Ectodermal cell (in vitro differentiated cells): ENCODE data around the gene PREX1.
"Not testable (repeated sequence)": the region's sequence is repeated elsewhere in the genome, so short reads cannot be mapped to it uniquely, and the experiment has no call there.

Source experiments
- H3K27ac ChIP-seq: 2 replicates; pipeline ENCODE4 v1.7.0; 2013; ENCODE audit warnings: mild to moderate bottlenecking, low read depth, low read length; ENCODE audit not compliant: insufficient read depth, poor library complexity, severe bottlenecking
- H3K27me3 ChIP-seq: 2 replicates; pipeline ENCODE4 v1.7.0; 2013; ENCODE audit warnings: mild to moderate bottlenecking, low read length; ENCODE audit not compliant: insufficient read depth, control insufficient read depth, poor library complexity, severe bottlenecking
- H3K36me3 ChIP-seq: one replicate; pipeline ENCODE4 v1.7.0; 2013; ENCODE audit warnings: low read length; ENCODE audit not compliant: control insufficient read depth, insufficient read depth
- H3K4me1 ChIP-seq: one replicate; pipeline ENCODE4 v1.7.0; 2013; ENCODE audit warnings: low read length; ENCODE audit not compliant: control insufficient read depth, insufficient read depth
- H3K4me3 ChIP-seq: 2 replicates; pipeline ENCODE4 v1.7.0; 2013; ENCODE audit warnings: low read depth, low read length, control low read depth; ENCODE audit not compliant: insufficient read depth
- H3K9me3 ChIP-seq: 2 replicates; pipeline ENCODE4 v1.7.0; 2013; ENCODE audit warnings: mild to moderate bottlenecking, low read length, moderate library complexity; ENCODE audit not compliant: control insufficient read depth
- WGBS, 2 experiments: methylation state at CpG; one replicate each; pipeline ENCODE4 v1.1.7; 2013; ENCODE audit warnings: missing lambda C conversion rate in 2 of 2; 5-methylcytosine and 5-hydroxymethylcytosine counted together

PREX1 gene

GRCh38 chr20:48835390-48835789 lies 7.6 kb upstream of the PREX1 start:
- H3K4me3 ChIP-seq: no peak overlapping the region
- H3K36me3 ChIP-seq: no peaks in the 10 kb centered on the region
- H3K27me3 ChIP-seq: no peaks in the 10 kb centered on the region
- H3K9me3 ChIP-seq: no peaks in the 10 kb centered on the region
- 81 to 94% methylated on average over 2 of the region's 2 CpGs for WGBS, 2 experiments
- peaks cover 15% of the 10 kb centered on the region for H3K4me1 ChIP-seq
- no peak overlapping the region for H3K27ac ChIP-seq

- no peak overlapping the region for H3K4me3 ChIP-seq
- peaks cover 9% of the 10 kb centered on the region for H3K27me3 ChIP-seq
- peaks cover 15% of the 10 kb centered on the region for H3K4me1 ChIP-seq
- no peaks in the 10 kb centered on the region for H3K9me3 ChIP-seq
- H3K36me3 ChIP-seq: no peaks in the 10 kb centered on the region
- H3K27ac ChIP-seq: no peak overlapping the region
- WGBS, 2 experiments: 71 to 89% methylated on average over 2 of the region's 2 CpGs
These were observed 6.5 kb upstream of the PREX1 start for GRCh38 chr20:48834278-48834677.

DNA sequence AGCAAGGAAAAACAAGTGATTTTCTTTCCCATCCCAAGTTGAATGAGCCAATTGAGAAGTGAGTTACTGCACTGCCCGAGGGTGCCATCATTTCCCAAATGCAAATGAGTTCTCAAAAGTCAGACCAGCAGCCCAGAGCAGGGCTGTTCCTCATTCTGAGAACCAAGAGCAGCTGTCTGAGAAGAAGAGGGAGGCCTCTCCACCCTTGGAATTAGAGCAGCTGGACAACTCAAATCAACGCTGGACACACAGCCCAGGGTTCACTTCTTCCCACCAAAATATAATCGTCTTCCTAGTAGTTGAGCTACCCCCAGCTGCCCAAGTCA lies 4.6 kb upstream of the PREX1 start:
- Histone ChIP-seq H3K4me1 (peaks cover 15% of the 10 kb centered on the region), H3K36me3 (no peaks in the 10 kb centered on the region), H3K27me3 (peaks cover 22% of the 10 kb centered on the region), H3K4me3 (no peak overlapping the region), H3K9me3 (no peaks in the 10 kb centered on the region), H3K27ac (no peak overlapping the region)
- WGBS, 2 experiments: 57 to 64% methylated on average over 3 of the region's 3 CpGs

DNA sequence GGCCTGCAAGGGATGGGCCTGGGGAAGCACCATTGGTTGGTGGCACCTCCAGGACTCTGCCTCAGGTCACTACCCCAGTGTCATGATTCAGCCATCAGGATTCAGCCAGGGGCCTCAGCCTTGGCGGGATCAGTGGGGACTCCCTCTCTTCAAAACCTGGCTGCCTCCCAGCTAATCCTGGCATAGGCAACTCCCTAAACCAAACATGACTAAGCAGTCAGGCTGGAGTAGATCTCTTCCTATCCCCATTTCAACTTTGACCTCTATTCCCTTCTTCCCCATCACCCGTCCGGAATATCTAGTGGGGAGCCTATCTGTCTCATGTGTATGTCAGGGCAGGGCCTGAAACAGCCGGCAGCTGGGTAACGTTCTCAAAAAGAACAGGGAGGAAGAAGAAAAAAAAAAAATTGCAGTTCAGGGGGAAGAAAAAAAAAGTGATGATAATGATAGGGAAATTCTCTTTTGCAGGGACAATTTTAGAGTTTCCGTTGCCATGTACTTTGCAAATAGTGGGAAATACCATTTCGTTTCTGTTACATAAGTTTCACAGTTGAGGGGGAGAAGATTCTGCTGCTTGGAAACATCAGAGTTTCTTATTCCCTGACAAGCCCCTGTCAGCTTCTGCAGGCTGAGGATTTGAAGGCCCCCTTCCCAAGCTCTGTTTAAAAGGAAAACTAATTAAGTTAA lies 4.1 kb upstream of the PREX1 start:
- peaks cover 15% of the 10 kb centered on the region for H3K4me1 ChIP-seq
- H3K36me3 ChIP-seq: no peaks in the 10 kb centered on the region
- no peak overlapping the region for H3K4me3 ChIP-seq
- 78 to 79% methylated on average over 7 of the region's 7 CpGs for WGBS, 2 experiments
- H3K27ac ChIP-seq: no peak overlapping the region
- peaks cover 25% of the 10 kb centered on the region for H3K27me3 ChIP-seq
- no peaks in the 10 kb centered on the region for H3K9me3 ChIP-seq

GRCh38 chr20:48830826-48831318 lies 3.1 kb upstream of the PREX1 start:
- Histone ChIP-seq H3K4me3 (no peak overlapping the region), H3K27me3 (peaks cover 28% of the 10 kb centered on the region), H3K36me3 (no peaks in the 10 kb centered on the region), H3K4me1 (peaks cover 15% of the 10 kb centered on the region), H3K27ac (no peak overlapping the region), H3K9me3 (no peaks in the 10 kb centered on the region)
- whole genome bisulfite sequencing, 2 experiments: 95 to 96% methylated on average over 3 of the region's 3 CpGs

- H3K4me3 ChIP-seq: no peak overlapping the region
- H3K36me3 ChIP-seq: no peaks in the 10 kb centered on the region
- peaks cover 22% of the 10 kb centered on the region for H3K4me1 ChIP-seq
- no peak overlapping the region for H3K27ac ChIP-seq
- H3K27me3 ChIP-seq: peaks cover 28% of the 10 kb centered on the region
- no peaks in the 10 kb centered on the region for H3K9me3 ChIP-seq
- 60 to 68% methylated on average over 4 of the region's 4 CpGs for WGBS, 2 experiments
These were observed 2.1 kb upstream of the PREX1 start for GRCh38 chr20:48829940-48830339.

DNA sequence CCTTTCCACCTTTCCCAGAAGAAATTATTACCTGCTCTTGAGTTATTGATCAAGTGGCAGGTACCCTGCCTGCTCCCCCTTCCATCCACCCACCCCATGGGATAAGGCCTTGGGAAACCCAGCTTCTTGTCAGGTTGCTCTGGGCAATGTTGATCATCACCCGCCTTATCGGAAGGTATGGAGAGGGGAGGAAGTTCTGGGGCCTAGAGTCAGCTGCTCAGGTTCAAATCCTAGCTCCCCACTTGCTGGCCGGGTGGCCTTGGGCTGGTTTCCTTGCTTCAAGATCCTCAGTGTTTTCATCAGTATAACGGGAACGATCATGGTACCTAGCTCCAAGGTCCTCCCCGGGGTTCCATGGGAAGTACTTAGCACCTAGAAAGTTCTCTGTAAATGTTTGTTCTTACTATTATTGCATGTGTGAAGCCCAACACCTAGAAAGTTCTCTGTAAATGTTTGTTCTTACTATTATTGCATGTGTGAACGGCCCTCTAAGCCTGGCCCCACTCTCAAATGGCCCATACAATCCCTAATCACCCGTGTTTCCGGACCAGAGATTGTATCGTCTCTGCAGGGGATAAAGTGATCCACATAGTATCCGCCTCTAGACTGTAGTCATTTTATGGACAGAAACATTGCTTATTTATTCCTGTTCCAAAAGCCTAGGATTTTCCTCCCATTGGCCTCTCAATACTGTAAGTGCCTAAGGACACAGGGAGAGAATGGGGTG lies 1.1 kb upstream of the PREX1 start:
- Histone ChIP-seq H3K27ac (no peak overlapping the region), H3K4me1 (peaks cover 28% of the 10 kb centered on the region), H3K27me3 (peaks cover 31% of the 10 kb centered on the region), H3K9me3 (no peaks in the 10 kb centered on the region), H3K36me3 (no peaks in the 10 kb centered on the region), H3K4me3 (peak overlapping the region; percentile 61)
- WGBS, 2 experiments: 79 to 81% methylated on average over 11 of the region's 11 CpGs

GRCh38 chr20:48826883-48827771 lies 672 bp downstream of the PREX1 start:
- Histone ChIP-seq H3K36me3 (no peaks in the 10 kb centered on the region), H3K27ac (no peak overlapping the region), H3K9me3 (no peaks in the 10 kb centered on the region), H3K4me1 (peaks cover 22% of the 10 kb centered on the region), H3K4me3 (peak overlapping the region; percentile 58), H3K27me3 (peaks cover 35% of the 10 kb centered on the region)
- 0% methylated on average over 72 of the region's 72 CpGs for WGBS, 2 experiments

GRCh38 chr20:48826480-48826879 lies 1.3 kb downstream of the PREX1 start:
- WGBS, 2 experiments: 2 to 3% methylated on average over 17 of the region's 17 CpGs
- H3K27ac ChIP-seq: peak overlapping the region; percentile 75
- H3K4me1 ChIP-seq: peaks cover 15% of the 10 kb centered on the region
- H3K4me3 ChIP-seq: peak overlapping the region; percentile 58
- H3K9me3 ChIP-seq, H3K36me3 ChIP-seq: not testable (repeated sequence)
- H3K27me3 ChIP-seq: peaks cover 37% of the 10 kb centered on the region

DNA sequence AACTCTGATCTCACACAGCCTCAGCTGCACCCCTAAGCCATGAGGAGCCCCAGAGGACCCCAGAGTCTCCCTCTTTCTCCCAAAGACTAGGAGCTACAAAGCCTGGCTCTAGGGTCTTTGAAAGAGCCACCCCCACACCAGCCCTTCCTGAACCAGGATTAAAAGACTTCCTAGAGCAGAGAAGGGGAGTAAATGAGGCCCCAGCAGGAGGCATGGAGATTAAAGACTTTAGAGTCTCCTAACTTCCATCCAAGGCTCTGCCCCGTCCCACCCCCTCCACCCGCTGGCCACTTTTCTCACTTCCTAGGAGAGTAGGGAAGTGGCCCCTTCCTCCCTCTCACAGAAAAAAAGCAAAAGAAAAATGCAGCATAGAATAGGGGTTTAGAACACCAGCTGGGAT lies 1.7 kb downstream of the PREX1 start:
- no peaks in the 10 kb centered on the region for H3K9me3 ChIP-seq
- H3K4me1 ChIP-seq: peaks cover 13% of the 10 kb centered on the region
- H3K27ac ChIP-seq: peak overlapping the region; percentile 75
- WGBS, 2 experiments: 0 to 4% methylated on average over 2 of the region's 2 CpGs
- peaks cover 39% of the 10 kb centered on the region for H3K27me3 ChIP-seq
- peak overlapping the region; percentile 58 for H3K4me3 ChIP-seq
- no peaks in the 10 kb centered on the region for H3K36me3 ChIP-seq
